Measurements from ENCODE around the gene FOXO1.

- no peak for TF ChIP-seq EZH2 (IDR thresholded peaks at IDR 0.05; ENCODE audit: borderline replicate concordance, low read length)
- TF ChIP-seq CTCF (IDR thresholded peaks at IDR 0.05; ENCODE audit: low read length): no peak
Observed at GRCh38 chr13:40582531-40582930, 83.9 kb downstream of the FOXO1 start.
